HT1080 (cell line): ENCODE measurements around the gene PCDH17. TPM values are rescaled to one million over a fixed set of nuclear protein-coding genes. Genes with fewer than 3 reads are reported as not detected.

Source experiments
- DNase-seq: peaks from one replicate; pipeline ENCODE4 v3.0.0-alpha.2; 2015; ENCODE audit warnings: low read depth
- total RNA-seq: library from RNA; depleted of rRNA; stranded (reverse); fragments of >200 nt; shearing (Covaris generic); gene quantifications from 2 replicates; pipeline ENCODE4 v1.2.3, GENCODE V29; 2014

The PCDH17 gene
- total RNA-seq, 1 experiment from 2014 or later = under 0.01 TPM

DNA sequence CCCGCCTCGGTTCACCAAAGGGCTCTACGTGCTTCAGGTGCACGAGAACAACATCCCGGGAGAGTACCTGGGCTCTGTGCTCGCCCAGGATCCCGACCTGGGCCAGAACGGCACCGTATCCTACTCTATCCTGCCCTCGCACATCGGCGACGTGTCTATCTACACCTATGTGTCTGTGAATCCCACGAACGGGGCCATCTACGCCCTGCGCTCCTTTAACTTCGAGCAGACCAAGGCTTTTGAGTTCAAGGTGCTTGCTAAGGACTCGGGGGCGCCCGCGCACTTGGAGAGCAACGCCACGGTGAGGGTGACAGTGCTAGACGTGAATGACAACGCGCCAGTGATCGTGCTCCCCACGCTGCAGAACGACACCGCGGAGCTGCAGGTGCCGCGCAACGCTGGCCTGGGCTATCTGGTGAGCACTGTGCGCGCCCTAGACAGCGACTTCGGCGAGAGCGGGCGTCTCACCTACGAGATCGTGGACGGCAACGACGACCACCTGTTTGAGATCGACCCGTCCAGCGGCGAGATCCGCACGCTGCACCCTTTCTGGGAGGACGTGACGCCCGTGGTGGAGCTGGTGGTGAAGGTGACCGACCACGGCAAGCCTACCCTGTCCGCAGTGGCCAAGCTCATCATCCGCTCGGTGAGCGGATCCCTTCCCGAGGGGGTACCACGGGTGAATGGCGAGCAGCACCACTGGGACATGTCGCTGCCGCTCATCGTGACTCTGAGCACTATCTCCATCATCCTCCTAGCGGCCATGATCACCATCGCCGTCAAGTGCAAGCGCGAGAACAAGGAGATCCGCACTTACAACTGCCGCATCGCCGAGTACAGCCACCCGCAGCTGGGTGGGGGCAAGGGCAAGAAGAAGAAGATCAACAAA lies 2.6 kb downstream of the PCDH17 start:
- no peak for DNase-seq

DNA sequence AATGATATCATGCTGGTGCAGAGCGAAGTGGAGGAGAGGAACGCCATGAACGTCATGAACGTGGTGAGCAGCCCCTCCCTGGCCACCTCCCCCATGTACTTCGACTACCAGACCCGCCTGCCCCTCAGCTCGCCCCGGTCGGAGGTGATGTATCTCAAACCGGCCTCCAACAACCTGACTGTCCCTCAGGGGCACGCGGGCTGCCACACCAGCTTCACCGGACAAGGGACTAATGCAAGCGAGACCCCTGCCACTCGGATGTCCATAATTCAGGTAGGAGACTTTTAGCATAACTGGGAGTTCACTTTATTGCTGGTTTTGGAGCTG lies 3.3 kb downstream of the PCDH17 start:
- no peak for DNase-seq

DNA sequence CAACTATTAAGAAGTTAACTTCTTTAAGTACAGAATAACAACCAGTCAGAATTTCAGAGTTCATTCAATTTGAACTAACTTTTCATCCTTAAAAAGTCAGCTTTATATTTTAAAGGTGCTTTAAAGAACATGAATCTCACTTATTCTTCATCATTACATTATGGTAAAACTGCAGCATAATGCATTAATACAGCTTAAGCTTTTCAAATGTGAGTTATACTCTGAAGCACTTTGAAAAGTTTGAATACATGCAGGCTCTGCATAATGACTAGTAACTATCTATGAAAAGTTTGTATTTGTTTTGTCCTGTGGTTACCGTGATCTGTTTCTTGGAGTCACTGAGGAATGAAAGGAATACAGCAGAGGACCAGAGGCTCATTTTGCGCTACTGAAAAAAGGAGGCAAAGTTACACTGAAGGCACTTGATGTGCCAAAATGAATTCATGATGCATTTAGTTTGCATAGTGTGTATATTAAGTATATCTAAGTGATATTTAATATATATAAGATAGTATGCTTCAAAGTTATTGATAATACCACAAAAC lies 4.1 kb downstream of the PCDH17 start:
- DNase-seq = no peak

DNA sequence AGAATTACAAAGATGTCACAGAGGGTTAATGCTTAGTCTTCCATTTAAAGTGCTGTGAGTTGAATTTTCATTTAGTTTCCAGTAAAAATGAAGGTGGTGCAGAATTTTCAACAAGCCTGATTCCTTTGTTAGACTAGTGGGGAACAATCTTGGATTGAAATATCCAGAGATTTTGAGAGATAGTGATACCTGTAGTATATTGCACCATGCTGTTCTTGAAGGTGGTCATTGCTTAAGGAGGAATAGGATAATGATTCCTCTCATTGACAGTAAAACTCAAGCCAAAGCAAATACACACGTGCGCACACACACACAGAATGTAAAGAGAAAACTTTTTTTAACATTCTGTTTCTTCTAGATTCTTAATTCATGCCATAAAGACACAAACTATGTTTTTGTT lies 5.3 kb downstream of the PCDH17 start:
- no peak for DNase-seq

DNA sequence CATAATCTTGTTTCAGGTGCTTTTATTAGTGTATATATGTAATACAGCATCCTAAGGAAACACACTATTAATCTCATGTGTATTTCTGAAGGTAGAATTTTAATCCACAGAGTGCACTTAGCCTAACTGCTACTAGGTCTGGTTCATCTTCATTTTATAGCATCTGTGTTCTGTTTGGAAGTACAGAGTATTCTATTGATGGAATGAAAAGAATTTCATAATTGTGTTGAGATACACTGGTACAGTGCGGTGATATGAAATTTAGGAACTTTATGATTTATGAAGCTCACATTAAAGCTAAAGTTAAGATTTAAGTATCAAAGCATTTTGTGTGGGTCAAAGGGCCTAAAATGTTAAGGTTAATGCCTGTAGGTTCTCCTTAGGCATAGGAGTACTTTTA lies 6.0 kb downstream of the PCDH17 start:
- no peak for DNase-seq

DNA sequence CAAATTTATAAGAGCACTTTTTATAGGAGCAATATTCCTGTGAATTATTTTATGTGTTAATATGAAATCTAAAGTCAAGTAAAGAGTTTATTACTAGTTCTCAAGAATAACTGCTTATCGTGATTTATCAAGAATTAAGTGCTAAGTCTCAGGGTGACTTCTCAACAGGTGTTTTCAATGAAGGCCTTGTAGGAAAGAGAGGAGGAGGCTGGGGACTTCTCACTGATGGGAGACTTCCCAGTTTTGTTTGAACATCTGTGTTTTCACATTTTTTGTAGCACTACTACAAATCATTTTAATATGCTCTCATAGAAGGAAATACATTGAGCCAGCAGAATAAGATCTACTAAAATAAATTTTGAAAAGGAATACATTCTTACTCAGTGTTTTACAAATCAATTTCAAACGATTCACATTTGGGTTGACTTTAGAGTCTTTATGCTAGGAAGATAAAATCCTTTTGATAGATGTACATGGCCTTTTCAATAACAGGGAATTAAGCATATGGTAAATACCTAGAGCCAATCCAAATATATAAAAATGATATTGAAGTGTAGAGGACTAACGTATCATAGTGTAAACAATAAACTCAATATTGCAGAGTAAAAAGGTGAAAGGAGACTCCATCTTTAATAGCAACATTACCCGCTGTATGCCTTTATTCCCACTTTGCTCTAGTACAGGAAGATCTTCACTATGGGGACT lies 6.8 kb downstream of the PCDH17 start:
- DNase-seq = no peak

DNA sequence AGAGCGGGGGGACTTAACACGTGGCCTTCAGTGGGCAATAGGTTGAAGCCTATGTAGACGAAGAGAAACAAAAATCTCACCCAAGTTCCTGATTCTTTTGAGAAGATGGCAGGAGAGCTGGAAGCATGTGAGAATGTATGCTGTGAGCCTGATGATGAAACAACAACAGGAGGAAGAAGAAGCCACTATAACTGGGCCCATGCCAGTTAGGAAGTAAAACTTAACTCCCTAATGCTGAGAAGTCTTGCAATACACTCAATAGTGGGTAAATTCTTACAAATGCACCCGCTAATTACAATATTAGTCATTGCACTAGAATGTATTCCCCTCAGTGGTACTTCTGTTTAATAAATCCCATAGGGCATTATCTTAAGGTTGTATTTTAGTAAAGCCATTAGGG lies 9.1 kb downstream of the PCDH17 start:
- peak; percentile 39 for DNase-seq

DNA sequence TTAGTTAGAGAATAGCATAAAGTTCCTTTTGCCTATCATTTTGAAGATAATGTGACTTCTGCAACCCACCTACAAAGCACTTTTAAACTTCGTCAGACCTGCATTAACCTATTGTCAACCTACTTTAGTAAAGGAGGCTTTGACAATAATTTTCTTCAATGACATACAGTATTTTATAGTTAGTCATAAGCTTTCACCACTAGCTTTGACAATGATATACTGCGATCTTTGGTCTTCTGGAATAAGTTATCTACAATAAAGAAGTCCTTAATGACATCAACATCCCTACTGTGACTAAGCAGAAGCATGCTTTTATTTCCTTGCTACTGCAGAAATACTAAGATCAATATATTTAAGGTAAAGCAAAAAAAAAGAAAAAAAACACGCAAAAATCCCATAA lies 9.5 kb downstream of the PCDH17 start:
- DNase-seq = no peak

DNA sequence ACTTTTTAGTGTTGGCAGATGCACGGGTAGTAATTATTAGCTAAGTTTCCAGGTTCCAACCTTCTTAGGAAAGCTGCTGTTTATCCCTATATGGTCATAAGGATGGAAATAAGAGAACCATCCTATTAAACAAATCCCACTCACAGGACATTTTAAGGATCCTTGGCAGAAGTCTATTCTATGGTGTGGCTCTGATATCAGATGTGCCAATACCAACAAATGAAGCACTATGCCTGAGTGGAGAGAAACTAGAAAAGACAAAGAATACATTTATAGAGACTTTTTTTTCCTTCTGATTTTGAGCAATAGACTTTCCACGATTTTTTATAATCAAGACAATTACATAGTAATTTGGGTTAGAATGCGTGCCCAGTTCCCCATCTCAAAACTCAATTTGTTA lies 12.6 kb downstream of the PCDH17 start:
- DNase-seq = no peak

DNA sequence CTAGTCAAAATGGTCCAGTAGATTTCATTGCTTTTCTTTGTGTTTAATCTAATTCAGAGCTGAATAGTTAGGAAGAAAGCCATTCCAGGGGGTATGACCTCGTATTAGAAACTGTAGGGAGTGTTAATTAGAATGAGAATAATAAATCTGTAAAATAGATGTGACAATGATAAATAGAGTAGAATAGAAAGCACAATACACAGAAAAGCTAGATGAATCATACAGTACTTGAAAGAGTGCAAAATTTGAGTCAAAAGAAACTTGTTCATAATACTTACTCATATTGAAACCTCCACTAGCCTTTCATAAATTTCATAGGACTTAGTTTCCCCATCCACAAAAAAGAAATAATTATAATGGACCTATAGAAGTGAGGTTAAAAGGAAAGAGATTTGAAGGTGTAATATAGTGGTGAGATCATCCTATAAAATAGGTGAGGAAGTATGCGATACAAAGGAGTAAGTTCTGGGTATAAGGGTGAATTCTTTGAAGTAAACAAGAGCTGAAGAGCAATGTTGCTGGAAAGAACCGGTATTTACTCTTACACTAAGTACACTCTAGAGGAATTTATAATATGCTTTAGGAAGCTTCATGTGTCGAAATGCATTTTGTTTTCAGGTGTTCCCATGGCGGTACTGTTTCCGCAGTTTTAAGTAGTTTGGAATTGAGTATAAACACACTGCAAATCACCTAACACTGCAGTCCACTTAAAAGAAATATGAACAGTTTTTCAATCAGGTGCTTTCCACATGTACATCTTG lies 21.9 kb downstream of the PCDH17 start:
- no peak for DNase-seq

DNA sequence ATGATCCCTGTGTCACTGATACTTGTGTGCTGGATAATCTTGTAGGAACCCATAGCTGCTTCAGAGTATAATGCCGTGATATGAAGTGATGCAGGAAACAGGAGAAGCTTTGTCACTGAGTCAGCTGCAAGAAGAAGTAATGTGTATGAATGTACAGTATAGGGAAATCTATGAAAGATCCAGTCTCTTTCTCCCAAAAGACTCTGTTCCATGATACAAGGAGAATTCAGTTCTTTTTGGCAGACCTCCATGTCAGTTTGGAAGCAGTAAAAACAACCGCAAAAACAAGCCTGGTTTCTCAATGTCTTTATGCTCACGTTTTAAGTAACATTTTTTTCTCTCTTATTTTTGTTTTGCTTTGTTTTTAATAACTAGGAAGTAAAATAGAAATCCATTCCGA lies 33.9 kb downstream of the PCDH17 start:
- DNase-seq = peak; percentile 29

DNA sequence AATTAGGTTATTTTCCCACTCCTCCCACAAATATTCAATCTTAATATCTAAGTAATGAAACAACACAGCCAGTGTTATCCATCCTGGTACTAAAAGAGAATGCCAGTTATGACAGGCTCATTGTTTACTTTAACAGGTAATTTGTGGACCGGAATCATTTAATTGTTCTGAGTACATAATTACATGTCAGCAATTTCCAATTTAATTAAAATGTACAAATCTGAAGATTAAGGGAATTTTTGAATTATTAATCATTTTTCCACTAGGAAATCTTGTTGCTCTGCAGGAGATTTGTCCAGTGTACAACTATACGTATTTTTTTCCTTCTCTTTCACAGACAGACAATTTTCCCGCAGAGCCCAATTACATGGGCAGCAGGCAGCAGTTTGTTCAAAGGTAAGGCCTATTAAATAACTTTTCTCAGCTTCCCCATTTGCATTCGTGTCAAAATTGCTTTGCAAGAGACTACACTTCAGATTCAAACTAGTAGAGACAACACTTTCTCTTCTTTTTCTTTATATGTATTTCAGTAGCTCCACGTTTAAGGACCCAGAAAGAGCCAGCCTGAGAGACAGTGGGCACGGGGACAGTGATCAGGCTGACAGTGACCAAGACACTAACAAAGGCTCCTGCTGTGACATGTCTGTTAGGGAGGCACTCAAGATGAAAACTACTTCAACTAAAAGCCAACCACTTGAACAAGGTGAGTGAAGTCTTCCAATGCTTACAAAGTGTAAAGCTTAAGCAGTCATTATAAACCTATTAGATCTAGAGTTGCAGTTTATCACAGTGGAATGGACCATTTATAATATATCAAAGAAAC lies 34.8 kb downstream of the PCDH17 start:
- DNase-seq = no peak

DNA sequence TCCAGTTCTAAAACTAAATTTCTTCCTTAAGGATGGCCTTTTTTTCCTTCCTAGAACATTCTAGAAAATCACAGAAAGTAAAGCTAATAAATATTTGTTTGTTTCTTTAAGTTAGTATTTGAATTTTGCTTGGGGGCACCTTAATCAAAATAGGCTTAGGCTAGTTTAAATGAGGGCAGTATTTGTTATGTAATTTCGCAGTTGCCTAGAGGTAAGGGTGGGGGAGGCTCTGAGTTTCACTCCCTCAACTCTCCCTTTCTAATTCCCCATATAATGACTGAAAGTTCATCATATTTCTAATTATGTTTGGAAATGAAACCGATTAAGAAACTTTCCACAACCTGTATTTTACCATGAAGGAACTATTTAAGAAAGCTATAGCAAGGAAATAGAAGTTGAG lies 40.6 kb downstream of the PCDH17 start:
- DNase-seq = no peak

DNA sequence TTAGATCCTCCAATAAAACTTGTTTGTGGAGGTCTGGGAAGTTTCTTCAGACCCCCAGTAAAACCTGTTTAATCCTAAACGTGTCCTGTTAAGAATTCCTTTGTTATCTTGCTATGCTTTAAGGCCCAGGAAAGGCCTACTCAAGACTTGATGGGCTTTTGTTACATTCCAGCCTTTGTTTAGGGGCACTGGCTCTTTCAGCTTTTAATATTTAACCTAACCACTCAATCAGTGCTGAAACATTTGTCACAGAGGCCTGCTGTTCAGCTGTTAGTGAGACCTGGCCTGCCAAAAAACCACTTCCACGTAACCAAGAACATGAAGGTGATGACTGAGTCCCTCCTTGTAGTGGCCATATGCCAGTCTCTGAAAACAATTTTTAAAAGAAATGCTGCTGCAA lies 41.7 kb downstream of the PCDH17 start:
- no peak for DNase-seq

DNA sequence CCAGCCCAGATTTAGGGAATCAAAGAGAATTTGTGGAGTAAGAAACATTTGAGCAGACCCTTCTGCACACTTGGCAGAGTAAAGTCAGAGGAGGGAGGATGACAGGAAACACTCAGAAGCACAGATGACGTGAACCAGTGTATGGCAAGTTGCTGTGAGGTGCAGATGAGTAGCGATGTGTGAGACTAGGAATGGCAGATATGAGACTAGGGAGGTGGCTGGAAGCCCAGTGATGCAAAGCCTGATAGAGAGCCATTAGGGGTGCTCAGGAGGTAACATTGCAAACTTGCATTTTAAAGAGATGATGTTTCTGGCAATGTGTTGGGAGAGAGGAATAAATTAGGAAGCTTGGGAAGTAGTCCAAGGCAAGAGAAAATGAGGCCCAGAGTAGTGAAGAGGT lies 44.0 kb downstream of the PCDH17 start:
- no peak for DNase-seq

DNA sequence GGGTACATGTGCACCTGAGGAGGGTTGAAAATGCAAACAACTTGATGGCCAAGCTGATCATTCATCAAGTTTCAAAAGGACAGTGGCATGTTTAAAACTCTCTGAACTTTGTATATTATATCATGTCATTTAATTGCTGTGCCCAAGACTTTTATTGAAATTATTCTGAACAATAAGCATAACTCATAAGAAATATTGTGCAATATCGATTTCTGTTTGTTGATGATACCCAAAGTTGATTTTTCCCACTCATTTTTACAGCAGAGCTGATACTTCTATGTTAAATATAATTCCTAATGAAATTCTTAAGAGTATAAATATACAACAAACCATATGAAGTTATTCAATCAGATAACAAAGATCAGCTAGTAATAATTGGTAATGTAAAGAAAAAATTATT lies 49.1 kb downstream of the PCDH17 start:
- DNase-seq = no peak

DNA sequence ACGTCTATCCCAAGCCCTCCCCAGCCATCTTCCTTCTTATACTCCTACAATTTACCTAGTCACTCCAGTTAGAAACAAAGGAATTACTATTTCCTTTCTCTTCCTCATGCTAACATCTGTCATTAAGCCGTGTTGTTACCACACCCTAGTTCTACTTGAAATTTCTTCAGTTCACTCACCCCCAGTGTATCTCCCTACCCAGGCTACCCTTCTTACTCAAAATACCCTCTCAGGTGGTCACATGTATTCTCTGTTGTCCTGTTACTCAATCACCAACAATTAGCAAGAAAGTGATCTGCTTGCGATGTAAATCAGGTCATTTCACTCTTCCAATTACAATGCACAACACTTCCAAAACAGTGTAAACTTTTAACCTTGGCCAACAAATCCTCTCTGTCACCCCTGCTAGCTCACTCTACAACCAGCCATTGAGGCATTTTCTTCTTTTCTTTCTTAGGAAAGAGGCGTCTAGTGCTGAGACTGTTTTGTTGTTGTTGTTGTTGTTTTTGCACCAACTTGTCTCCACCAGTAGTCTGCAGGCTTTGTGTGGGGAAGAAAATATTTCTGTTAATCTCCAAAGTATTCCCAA lies 50.7 kb downstream of the PCDH17 start:
- no peak for DNase-seq

DNA sequence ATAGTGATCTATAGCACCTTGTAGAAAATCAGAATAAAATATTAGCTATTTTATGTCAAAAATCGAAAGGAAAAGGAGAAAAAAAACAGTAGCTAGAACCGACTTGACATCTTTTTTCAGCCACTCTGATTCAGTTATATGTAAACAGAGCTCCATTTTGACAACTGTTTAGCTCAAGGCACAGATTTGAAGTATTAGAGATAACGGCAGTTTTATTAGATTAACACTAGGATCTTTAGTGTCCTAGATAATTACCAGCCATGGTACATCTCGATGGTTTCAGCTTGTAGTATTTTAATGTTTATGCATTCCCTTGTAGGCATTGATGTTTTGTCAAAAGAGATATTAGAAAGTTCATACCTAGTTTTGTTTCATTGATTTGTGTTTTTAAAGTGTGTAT lies 67.3 kb downstream of the PCDH17 start:
- no peak for DNase-seq

DNA sequence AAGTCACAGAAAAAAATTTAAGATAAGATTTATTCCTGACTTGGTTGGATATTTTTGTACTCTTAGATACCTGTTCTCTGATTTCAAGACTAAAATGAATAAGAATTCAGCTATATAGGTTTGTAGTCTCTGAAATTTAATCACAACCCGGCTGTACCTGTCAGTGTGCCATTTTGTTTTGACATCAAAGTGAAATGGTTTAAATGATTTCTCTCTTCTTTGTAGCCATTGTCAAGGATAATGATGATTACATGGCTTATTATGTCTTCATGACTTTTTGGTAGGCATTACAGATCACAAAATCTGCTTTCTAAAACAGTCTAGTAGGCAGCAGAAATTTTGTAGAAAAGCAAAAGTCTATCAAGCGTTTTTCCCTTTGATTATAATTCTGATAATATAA lies 72.5 kb downstream of the PCDH17 start:
- no peak for DNase-seq

DNA sequence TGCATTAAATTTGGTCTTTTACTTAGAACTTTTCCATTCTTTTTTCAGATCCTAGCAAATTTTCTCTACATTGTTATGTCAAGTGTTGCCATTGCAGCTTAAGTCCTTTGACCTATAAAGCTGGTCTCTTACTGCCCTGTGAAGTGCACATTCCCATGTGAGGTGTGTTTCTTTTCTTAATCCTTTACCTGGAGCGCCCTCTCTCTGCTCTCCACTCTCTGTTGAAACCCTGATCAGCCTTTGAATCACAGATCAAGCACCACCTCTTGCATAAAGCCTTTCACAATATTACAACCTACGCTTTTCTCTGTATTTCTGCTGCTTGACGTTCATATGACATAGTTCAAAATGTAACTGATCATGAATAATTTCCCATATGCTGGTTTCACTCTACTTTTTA lies 84.8 kb downstream of the PCDH17 start:
- peak; percentile 19 for DNase-seq
